CD14-positive monocyte (primary cell): ENCODE data around the gene PARK7. TPM values are rescaled to one million over a fixed set of nuclear protein-coding genes. Genes with fewer than 3 reads are reported as not detected.

Source experiments
- DNase-seq, 3 donors: peaks; one replicate each; pipeline ENCODE4 v3.0.0-alpha.2; 2011 to 2022
- H2AFZ ChIP-seq: 2 replicates; pipeline ENCODE4 v1.6.0; 2012; ENCODE audit warnings: mild to moderate bottlenecking, low read depth, low read length, inconsistent platforms; ENCODE audit not compliant: insufficient read depth, poor library complexity, severe bottlenecking
- H3K27ac ChIP-seq, 2 donors: 1 replicate in 1 of 2; 2 replicates in 1 of 2; pipeline ENCODE4 v1.5.1; 2012 to 2013; ENCODE audit warnings: low read length in 2 of 2, control low read depth in 1 of 2, inconsistent platforms in 1 of 2, low read depth in 1 of 2, mild to moderate bottlenecking in 1 of 2
- H3K27me3 ChIP-seq, 2 donors: one replicate each; pipeline versions ENCODE4 v1.6.0 to v1.6.1; 2011 to 2013; ENCODE audit warnings: low read length in 2 of 2; ENCODE audit not compliant: control insufficient read depth in 2 of 2, insufficient read depth in 2 of 2
- H3K36me3 ChIP-seq, 2 donors: replicated peaks in 1 of 2; 1 replicate in 1 of 2; 2 replicates in 1 of 2; pipeline versions ENCODE4 v1.5.1 to v1.6.1; 2012 to 2013; ENCODE audit warnings: low read length in 2 of 2, control low read depth in 1 of 2, inconsistent platforms in 1 of 2, mild to moderate bottlenecking in 1 of 2; ENCODE audit not compliant: insufficient read depth in 2 of 2, control insufficient read depth in 1 of 2
- H3K4me1 ChIP-seq, 2 donors: 1 replicate in 1 of 2; 2 replicates in 1 of 2; pipeline versions ENCODE4 v1.5.1 to v1.6.1; 2012 to 2013; ENCODE audit warnings: low read length in 2 of 2, control low read depth in 1 of 2, inconsistent platforms in 1 of 2, mild to moderate bottlenecking in 1 of 2, moderate library complexity in 1 of 2; ENCODE audit not compliant: insufficient read depth in 2 of 2, control insufficient read depth in 1 of 2
- H3K4me2 ChIP-seq: replicated peaks from 2 replicates; pipeline ENCODE3; 2012; ENCODE audit warnings: low read length, moderate library complexity, mild to moderate bottlenecking; ENCODE audit not compliant: poor library complexity, severe bottlenecking; ENCODE audit errors: extremely low read depth
- H3K4me3 ChIP-seq, 3 experiments: fragments of 200-600 bp in 1 of 3; sonication (generic) in 1 of 3; replicated peaks in 1 of 3; 1 replicate in 2 of 3; 2 replicates in 1 of 3; pipeline ENCODE4 v1.5.1; 2011 to 2013; ENCODE audit warnings: low read length in 3 of 3, mild to moderate bottlenecking in 3 of 3, control low read depth in 2 of 3, low read depth in 2 of 3, inconsistent platforms in 1 of 3, moderate library complexity in 1 of 3
- H3K79me2 ChIP-seq: 2 replicates; pipeline ENCODE4 v1.6.0; 2012; ENCODE audit warnings: mild to moderate bottlenecking, control low read depth, inconsistent platforms, low read length, moderate library complexity; ENCODE audit not compliant: insufficient read depth
- H3K9ac ChIP-seq: 2 replicates; pipeline ENCODE4 v1.6.0; 2017; ENCODE audit warnings: low read length, mild to moderate bottlenecking; ENCODE audit not compliant: insufficient read depth, poor library complexity, severe bottlenecking
- H3K9me3 ChIP-seq, 2 donors: replicated peaks in 1 of 2; 1 replicate in 1 of 2; 2 replicates in 1 of 2; pipeline versions ENCODE4 v1.5.1 to v1.6.1; 2012 to 2013; ENCODE audit warnings: low read length in 2 of 2, control low read depth in 1 of 2; ENCODE audit not compliant: control insufficient read depth in 1 of 2, insufficient read depth in 1 of 2
- H4K20me1 ChIP-seq: 2 replicates; pipeline ENCODE4 v1.6.0; 2012; ENCODE audit warnings: mild to moderate bottlenecking, low read length, control low read depth, moderate library complexity; ENCODE audit not compliant: insufficient read depth
- H3K27ac Mint-ChIP-seq, 7 donors: one replicate each; pipeline ENCODE4 v1.8.0; 2020; ENCODE audit warnings: mild to moderate bottlenecking in 7 of 7, mixed read lengths in 7 of 7, moderate library complexity in 6 of 7, inconsistent platforms in 2 of 7
- H3K27me3 Mint-ChIP-seq, 3 donors: one replicate each; pipeline ENCODE4 v1.8.0; 2021 to 2022; ENCODE audit warnings: low read depth in 3 of 3, mild to moderate bottlenecking in 3 of 3, mixed read lengths in 3 of 3, moderate library complexity in 3 of 3, inconsistent platforms in 1 of 3
- H3K36me3 Mint-ChIP-seq, 2 donors: one replicate each; pipeline ENCODE4 v1.8.0; 2020; ENCODE audit warnings: mixed read lengths in 2 of 2, inconsistent platforms in 1 of 2, mild to moderate bottlenecking in 1 of 2
- H3K4me1 Mint-ChIP-seq: one replicate; pipeline ENCODE4 v1.8.0; 2020; ENCODE audit warnings: mild to moderate bottlenecking, mixed read lengths
- H3K4me3 Mint-ChIP-seq, 2 donors: one replicate each; pipeline ENCODE4 v1.8.0; 2020; ENCODE audit warnings: mild to moderate bottlenecking in 2 of 2, mixed read lengths in 2 of 2, moderate library complexity in 1 of 2
- H3K9me3 Mint-ChIP-seq, 7 donors: one replicate each; pipeline ENCODE4 v1.8.0; 2020 to 2022; ENCODE audit warnings: mixed read lengths in 7 of 7, mild to moderate bottlenecking in 6 of 7, moderate library complexity in 6 of 7, inconsistent platforms in 2 of 7
- CTCF ChIP-seq: fragments of 200-600 bp; IDR thresholded peaks from one replicate; pipeline ENCODE4 v1.8.0; 2022; ENCODE audit warnings: antibody characterized with exemption, mild to moderate bottlenecking
- WGBS: methylation state at CpG from one replicate; pipeline ENCODE4 v1.1.5; 2013; ENCODE audit warnings: missing lambda C conversion rate; ENCODE audit not compliant: insufficient coverage; 5-methylcytosine and 5-hydroxymethylcytosine counted together
- intact Hi-C, 2 donors: fragments of 100-400 bp; cut with micrococcal nuclease; formaldehyde crosslinking; loops; one replicate each; pipeline versions ENCODE4 v1.15.0 to v1.15.1; 2023
- polyA plus RNA-seq, 3 donors: library from polyadenylated mRNA; depleted of rRNA in 1 of 3; unstranded in 2 of 3; stranded (reverse) in 1 of 3; fragments of 300-500 nt in 2 of 3; fragments of >200 nt in 1 of 3; fragmentation: Illumina TruSeq in 2 of 3; gene quantifications; 1 replicate in 2 of 3; 2 replicates in 1 of 3; pipeline ENCODE4 v1.2.3, GENCODE V29; 2012 to 2021

PARK7 gene
- polyA plus RNA-seq, 3 donors: 116 to 391 (median 353) TPM

GRCh38 chr1:8012955-8013354 is 51.4 kb downstream of the PARK7 start:
- H3K9ac ChIP-seq: no peak overlapping the region
- no peak overlapping the region for H3K4me3 Mint-ChIP-seq
- no peaks in the 10 kb centered on the region for H3K4me1 ChIP-seq
- peaks cover 8% of the 10 kb centered on the region for H3K4me1 Mint-ChIP-seq
- H2AFZ ChIP-seq: no peak overlapping the region
- H3K4me3 ChIP-seq: no peak overlapping the region
- peaks cover 13 to 15% of the 10 kb centered on the region in 2 donors for H3K27me3 ChIP-seq
- WGBS: 100% methylated on average over 4 of the region's 4 CpGs
- H3K36me3 Mint-ChIP-seq: no peaks in the 10 kb centered on the region
- intact Hi-C loops: no loop called here
- H4K20me1 ChIP-seq: no peaks in the 10 kb centered on the region
- H3K4me2 ChIP-seq: no peak overlapping the region
- no peaks in the 10 kb centered on the region for H3K9me3 ChIP-seq
- H3K9me3 Mint-ChIP-seq: no peaks in the 10 kb centered on the region
- H3K27ac ChIP-seq: no peak overlapping the region
- no peaks in the 10 kb centered on the region for H3K79me2 ChIP-seq
- peaks cover 6 to 11% (median 7%) of the 10 kb centered on the region in 3 donors for H3K27me3 Mint-ChIP-seq
- H3K27ac Mint-ChIP-seq: no peak overlapping the region
- no peak for TF ChIP-seq CTCF
- DNase-seq: no peak
- no peaks in the 10 kb centered on the region for H3K36me3 ChIP-seq

GRCh38 chr1:8013399-8013798 is 51.9 kb downstream of the PARK7 start:
- H4K20me1 ChIP-seq: no peaks in the 10 kb centered on the region
- H3K4me2 ChIP-seq: no peak overlapping the region
- Mint-ChIP-seq H3K27ac (peak overlapping the region in 1 of 7 donors; percentile 32), H3K9me3 (no peaks in the 10 kb centered on the region), H3K4me3 (no peak overlapping the region), H3K36me3 (no peaks in the 10 kb centered on the region), H3K27me3 (peaks cover 7 to 12% (median 7%) of the 10 kb centered on the region in 3 donors), H3K4me1 (peaks cover 8% of the 10 kb centered on the region)
- H3K9me3 ChIP-seq: no peaks in the 10 kb centered on the region
- H3K79me2 ChIP-seq: no peaks in the 10 kb centered on the region
- H3K4me1 ChIP-seq: no peaks in the 10 kb centered on the region
- DNase-seq: no peak
- no peak overlapping the region for H3K4me3 ChIP-seq
- 97% methylated on average over 8 of the region's 11 CpGs for WGBS
- no peak overlapping the region for H3K9ac ChIP-seq
- intact Hi-C loops: no loop called here
- no peak overlapping the region for H2AFZ ChIP-seq
- peaks cover 13 to 15% of the 10 kb centered on the region in 2 donors for H3K27me3 ChIP-seq
- H3K27ac ChIP-seq: no peak overlapping the region
- TF ChIP-seq CTCF: no peak
- no peaks in the 10 kb centered on the region for H3K36me3 ChIP-seq
